Endothelial cell of umbilical vein (primary cell): ENCODE data around the gene RAD50. TPM values are rescaled to one million over a fixed set of nuclear protein-coding genes. Genes with fewer than 3 reads are reported as not detected.

Experiments used
- polyA plus RNA-seq, 4 experiments: library from polyadenylated mRNA; depleted of rRNA in 3 of 4; stranded (reverse) in 3 of 4; unstranded in 1 of 4; fragments of >200 nt; gene quantifications; 2 replicates each; pipeline versions ENCODE4 v1.2.1 to v1.2.3, GENCODE V29; 2011 to 2012; ENCODE audit warnings: missing spikeins in 1 of 4
- total RNA-seq: library from RNA; stranded (reverse); gene quantifications from 2 replicates; pipeline ENCODE4 v1.2.3, GENCODE V29; 2021

RAD50 gene
- total and polyA plus RNA-seq, 2 donors (not counting 3 experiments of a cell fraction or from before 2014, with no cell fraction given): 6.1 to 20.4 TPM

Other genes starting within 250 kb of the RAD50 start
- 3.6 and 3.8 TPM in 2 replicates for gene SLC22A5, start 187.3 kb upstream of the RAD50 start, total RNA-seq
- 9.3 and 10.1 TPM in 2 replicates for gene SLC22A5, start 187.3 kb upstream of the RAD50 start, polyA plus RNA-seq
- gene IRF1, start 66.2 kb upstream of the RAD50 start, total RNA-seq: 17.7 and 28.0 TPM in 2 replicates
- 10.6 and 12.3 TPM in 2 replicates for gene IRF1, start 66.2 kb upstream of the RAD50 start, polyA plus RNA-seq
- gene IL5, start 13.5 kb upstream of the RAD50 start, total RNA-seq: not detected in 2 replicates
- gene IL5, start 13.5 kb upstream of the RAD50 start, polyA plus RNA-seq: not detected in 2 replicates
- gene IL13, start 101.2 kb downstream of the RAD50 start, total RNA-seq: not detected in 2 replicates
- gene IL13, start 101.2 kb downstream of the RAD50 start, polyA plus RNA-seq: 0.06 TPM in 2 replicates
- gene IL4, start 117.0 kb downstream of the RAD50 start, total RNA-seq: not detected in 2 replicates
- not detected in 2 replicates for gene IL4, start 117.0 kb downstream of the RAD50 start, polyA plus RNA-seq
- gene KIF3A, start 180.6 kb downstream of the RAD50 start, total RNA-seq: 11.2 and 15.8 TPM in 2 replicates
- gene KIF3A, start 180.6 kb downstream of the RAD50 start, polyA plus RNA-seq: 2.4 and 3.3 TPM in 2 replicates
- gene CCNI2, start 190.4 kb downstream of the RAD50 start, total RNA-seq: 0.53 TPM in 1 of 2 replicates, not detected in the other
- gene CCNI2, start 190.4 kb downstream of the RAD50 start, polyA plus RNA-seq: 0.13 and 0.25 TPM in 2 replicates
- 77.2 and 82.1 TPM in 2 replicates for gene SEPTIN8, start 220.3 kb downstream of the RAD50 start, total RNA-seq
- 45.3 and 56.6 TPM in 2 replicates for gene SEPTIN8, start 220.3 kb downstream of the RAD50 start, polyA plus RNA-seq